Kidney epithelial cell (primary cell): ENCODE data around the gene UNC5C. TPM values are rescaled to one million over a fixed set of nuclear protein-coding genes. Genes with fewer than 3 reads are reported as not detected.
"Not testable (repeated sequence)": the region's sequence is repeated elsewhere in the genome, so short reads cannot be mapped to it uniquely, and the experiment has no call there.

ENCODE experiments used
- DNase-seq: peaks from one replicate; pipeline ENCODE4 v3.0.0-alpha.2; 2010; ENCODE audit warnings: low read depth
- H3K27me3 ChIP-seq: 2 replicates; pipeline ENCODE4 v1.6.0; 2011; ENCODE audit warnings: low read length; ENCODE audit not compliant: control insufficient read depth, insufficient read depth
- H3K36me3 ChIP-seq: 2 replicates; pipeline ENCODE4 v1.5.1; 2011; ENCODE audit warnings: low read length; ENCODE audit not compliant: control insufficient read depth, insufficient read depth
- H3K4me3 ChIP-seq: 2 replicates; pipeline ENCODE4 v1.5.1; 2011; ENCODE audit warnings: low read depth, mild to moderate bottlenecking, control low read depth, low read length
- CTCF ChIP-seq: IDR thresholded peaks from 2 replicates; pipeline ENCODE4 v1.5.1; 2011; ENCODE audit warnings: mild to moderate bottlenecking, moderate library complexity, low read length, control low read depth, inconsistent platforms; ENCODE audit not compliant: insufficient read depth, poor library complexity, severe bottlenecking
- total RNA-seq: library from RNA; depleted of rRNA; stranded (reverse); fragments of >200 nt; gene quantifications from 2 replicates; pipeline ENCODE4 v1.2.3, GENCODE V29; 2015

The UNC5C gene
- total RNA-seq, 1 donor from 2014 or later, result 2.8 TPM

- no peak for TF ChIP-seq CTCF
- Histone ChIP-seq H3K36me3 (no peaks in the 10 kb centered on the region), H3K27me3 (no peaks in the 10 kb centered on the region), H3K4me3 (no peak overlapping the region)
- no peak for DNase-seq
Observed at GRCh38 chr4:95178938-95179337, 369.8 kb downstream of the UNC5C start.

DNA sequence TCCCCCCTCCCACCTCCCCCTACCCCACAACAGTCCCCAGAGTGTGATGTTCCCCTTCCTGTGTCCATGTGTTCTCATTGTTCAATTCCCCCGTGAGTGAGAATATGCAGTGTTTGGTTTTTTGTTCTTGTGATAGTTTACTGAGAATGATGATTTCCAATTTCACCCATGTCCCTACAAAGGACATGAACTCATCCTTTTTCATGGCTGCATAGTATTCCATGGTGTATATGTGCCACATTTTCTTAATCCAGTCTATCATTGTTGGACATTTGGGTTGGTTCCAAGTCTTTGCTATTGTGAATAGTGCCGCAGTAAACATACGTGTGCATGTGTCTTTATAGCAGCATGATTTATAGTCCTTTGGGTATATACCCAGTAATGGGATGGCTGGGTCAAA, 377.4 kb downstream of the UNC5C start:
- not testable (repeated sequence) for H3K27me3 ChIP-seq, H3K36me3 ChIP-seq, DNase-seq, H3K4me3 ChIP-seq

DNA sequence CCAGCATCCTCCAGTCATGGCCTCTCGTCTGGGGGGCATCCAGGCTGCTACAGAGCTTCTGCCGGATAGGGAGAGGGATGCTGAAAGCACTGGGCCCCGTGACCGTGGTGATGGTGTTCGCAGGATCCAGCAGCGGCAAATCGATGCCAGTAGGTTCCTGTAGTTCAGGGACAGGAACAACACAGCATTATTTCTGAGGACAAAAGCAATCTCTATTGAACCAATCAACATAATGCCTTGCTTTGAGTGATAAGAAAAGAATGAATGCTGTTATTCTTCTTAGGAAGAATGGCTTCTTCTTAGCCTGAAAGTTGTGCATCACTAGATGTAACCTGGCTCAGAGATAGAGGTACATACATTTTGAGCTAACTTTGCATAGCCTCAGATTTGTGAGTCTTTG, 378.6 kb downstream of the UNC5C start:
- no peak for DNase-seq
- no peak for TF ChIP-seq CTCF
- no peaks in the 10 kb centered on the region for H3K36me3 ChIP-seq

DNA sequence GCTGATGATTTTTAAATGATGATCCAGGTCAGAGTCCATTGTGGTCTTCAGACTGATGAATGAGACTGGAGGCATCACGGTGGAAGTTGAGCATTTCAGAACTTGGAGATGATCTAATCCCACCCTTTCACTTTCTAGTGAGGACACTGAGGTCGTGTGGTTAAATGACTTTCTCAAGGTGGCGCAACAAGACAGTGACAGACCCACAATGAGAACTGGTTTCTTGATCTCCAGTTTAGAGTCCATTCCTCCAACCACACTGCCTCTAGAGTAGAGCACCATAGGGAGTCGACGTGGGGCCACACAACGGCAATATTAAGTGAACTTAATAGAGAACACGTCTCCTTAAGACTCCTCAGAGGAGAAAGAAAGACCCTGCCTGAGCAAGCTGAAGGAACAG, 381.0 kb downstream of the UNC5C start:
- no peak for DNase-seq
- Histone ChIP-seq H3K4me3 (no peak overlapping the region), H3K27me3 (no peaks in the 10 kb centered on the region), H3K36me3 (no peaks in the 10 kb centered on the region)
- TF ChIP-seq CTCF, result no peak

More for the DNA sequence above, 378.6 kb downstream of the UNC5C start:
- Histone ChIP-seq H3K27me3 (no peaks in the 10 kb centered on the region), H3K4me3 (no peak overlapping the region)

DNA sequence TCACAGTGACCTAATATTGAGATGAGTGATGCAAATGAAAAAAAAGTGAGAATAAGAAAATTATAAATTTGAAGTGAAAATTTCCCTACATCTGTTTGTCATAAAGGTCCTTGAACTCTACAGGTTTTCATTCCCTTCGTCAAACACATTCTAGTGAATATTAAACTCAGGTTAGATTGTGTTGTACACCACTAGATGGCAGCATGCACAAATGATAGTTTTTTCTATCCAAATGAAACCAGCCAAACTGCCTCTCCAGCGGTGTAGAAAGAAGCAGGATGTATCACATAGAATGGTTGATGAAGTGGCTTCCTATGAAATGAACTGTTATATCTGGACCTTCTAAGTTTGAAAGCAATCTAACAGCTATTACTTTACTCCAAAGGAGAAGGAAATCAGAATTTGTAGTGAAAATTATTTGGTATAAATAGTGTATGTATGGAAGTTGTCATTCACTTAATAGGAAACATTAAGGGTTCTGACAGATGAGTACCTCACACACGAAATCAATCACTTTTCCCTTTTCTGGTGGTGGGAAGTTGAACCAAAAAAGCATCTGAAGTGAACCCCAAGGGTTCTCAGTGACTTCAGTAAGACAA, 382.7 kb downstream of the UNC5C start:
- Histone ChIP-seq H3K36me3 (no peaks in the 10 kb centered on the region), H3K4me3 (no peak overlapping the region), H3K27me3 (no peaks in the 10 kb centered on the region)
- peak; percentile 45 for TF ChIP-seq CTCF
- DNase-seq, result peak; percentile 25

DNA sequence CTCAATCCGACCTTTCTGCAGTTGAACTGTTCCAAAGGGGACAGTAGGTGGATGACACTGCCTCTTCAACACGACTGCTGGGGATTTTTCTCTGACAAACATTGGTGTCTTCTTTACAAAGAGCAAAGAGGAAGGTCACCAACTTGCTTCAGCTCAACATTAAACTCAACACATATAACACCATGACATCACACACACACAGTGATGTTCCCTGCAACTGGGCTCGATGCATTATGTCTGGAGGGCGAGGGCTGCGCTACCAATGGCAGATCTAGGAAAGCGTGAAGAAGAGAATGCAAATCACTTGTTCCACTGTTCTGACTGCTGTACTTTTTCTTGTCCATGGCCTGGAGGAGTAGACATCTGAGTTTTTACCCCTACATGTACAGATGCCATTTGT, 385.9 kb downstream of the UNC5C start:
- DNase-seq, result no peak
- TF ChIP-seq CTCF, result no peak
- no peaks in the 10 kb centered on the region for H3K27me3 ChIP-seq
- H3K4me3 ChIP-seq, result no peak overlapping the region
- H3K36me3 ChIP-seq, result no peaks in the 10 kb centered on the region
